ENCODE measurements around the gene PRDX3.
A peak's percentile ranks its signal among the peaks of the same experiment; 100 is the strongest.

GRCh38 chr10:119139464-119140067 is 39.0 kb downstream of the PRDX3 start:
- TF ChIP-seq CTCF (conservative IDR thresholded peaks at IDR 0.05 in 1 of 2, IDR thresholded peaks at IDR 0.05 in 1 of 2; ENCODE audit: extremely low read depth in 1 of 2, insufficient read depth in 1 of 2, low read depth in 1 of 2, low read length in 2 of 2), result peak; percentile 69 to 72
- TF ChIP-seq EZH2 (IDR thresholded peaks at IDR 0.05; ENCODE audit: borderline replicate concordance, low read length), result no peak
